Measurements from ENCODE around the gene SH2D7.

DNA sequence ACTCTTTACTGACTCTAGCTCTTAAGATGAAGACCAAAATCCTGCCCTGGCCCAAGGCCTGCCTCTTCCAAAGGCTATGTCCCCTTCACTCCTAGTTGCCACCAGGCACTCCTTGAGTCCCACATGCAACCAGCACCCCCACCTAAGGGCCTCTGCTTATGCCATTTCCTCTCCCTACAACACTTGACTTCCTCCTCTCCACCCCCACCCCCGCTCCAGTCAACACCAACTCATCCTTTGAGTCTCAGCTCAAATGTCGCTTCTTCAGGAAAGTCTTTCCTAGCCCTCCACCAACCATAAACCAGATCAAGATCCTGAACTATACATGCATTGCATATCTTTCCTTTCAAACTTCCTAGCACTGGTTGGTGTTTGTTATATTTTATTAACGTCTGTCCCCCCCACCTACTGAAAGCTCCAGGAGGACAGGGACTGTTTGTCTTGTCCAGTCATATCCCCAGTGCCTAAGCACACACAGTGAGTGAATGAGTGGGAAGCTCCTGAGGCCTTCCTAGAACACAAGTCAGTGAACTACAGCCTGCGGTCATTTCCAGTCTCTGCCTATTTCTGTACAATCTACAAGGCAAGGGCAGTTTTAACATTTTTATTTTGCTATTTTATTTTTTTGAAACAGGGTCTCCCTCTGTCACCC, 22.2 kb upstream of the SH2D7 start:
- TF ChIP-seq, protein P1, sequence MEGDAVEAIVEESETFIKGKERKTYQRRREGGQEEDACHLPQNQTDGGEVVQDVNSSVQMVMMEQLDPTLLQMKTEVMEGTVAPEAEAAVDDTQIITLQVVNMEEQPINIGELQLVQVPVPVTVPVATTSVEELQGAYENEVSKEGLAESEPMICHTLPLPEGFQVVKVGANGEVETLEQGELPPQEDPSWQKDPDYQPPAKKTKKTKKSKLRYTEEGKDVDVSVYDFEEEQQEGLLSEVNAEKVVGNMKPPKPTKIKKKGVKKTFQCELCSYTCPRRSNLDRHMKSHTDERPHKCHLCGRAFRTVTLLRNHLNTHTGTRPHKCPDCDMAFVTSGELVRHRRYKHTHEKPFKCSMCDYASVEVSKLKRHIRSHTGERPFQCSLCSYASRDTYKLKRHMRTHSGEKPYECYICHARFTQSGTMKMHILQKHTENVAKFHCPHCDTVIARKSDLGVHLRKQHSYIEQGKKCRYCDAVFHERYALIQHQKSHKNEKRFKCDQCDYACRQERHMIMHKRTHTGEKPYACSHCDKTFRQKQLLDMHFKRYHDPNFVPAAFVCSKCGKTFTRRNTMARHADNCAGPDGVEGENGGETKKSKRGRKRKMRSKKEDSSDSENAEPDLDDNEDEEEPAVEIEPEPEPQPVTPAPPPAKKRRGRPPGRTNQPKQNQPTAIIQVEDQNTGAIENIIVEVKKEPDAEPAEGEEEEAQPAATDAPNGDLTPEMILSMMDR (IDR thresholded peaks at IDR 0.05; ENCODE audit: extremely low read depth in 1 of 2, insufficient read depth in 1 of 2, low read depth in 1 of 2, low read length in 2 of 2) = no peak
- TF ChIP-seq POLR2AphosphoS5 (IDR thresholded peaks at IDR 0.05; ENCODE audit: insufficient read depth, low read depth, low read length) = no peak
- TF ChIP-seq FOS (IDR thresholded peaks at IDR 0.05; ENCODE audit: borderline replicate concordance, insufficient read depth, low read length) = no peak
- TF ChIP-seq POLR2A (IDR thresholded peaks at IDR 0.05; ENCODE audit: low read depth, low read length) = no peak
- TF ChIP-seq JUN (IDR thresholded peaks at IDR 0.05; ENCODE audit: borderline replicate concordance, insufficient read depth, insufficient read length, low read depth) = no peak
- no peak for TF ChIP-seq MYC (IDR thresholded peaks at IDR 0.05; ENCODE audit: low read depth, low read length)
- TF ChIP-seq EZH2 (IDR thresholded peaks at IDR 0.05; ENCODE audit: borderline replicate concordance, low read depth, low read length, severe bottlenecking) = no peak
- TF ChIP-seq GATA2 (IDR thresholded peaks at IDR 0.05; ENCODE audit: insufficient read depth, insufficient read length, low read depth, low read length) = no peak
